ENCODE data around the gene CALR. TPM values are rescaled to one million over a fixed set of nuclear protein-coding genes. Genes with fewer than 3 reads are reported as not detected.

Gene CALR
- total RNA-seq, 2 experiments from 2014 or later = 535 to 563 TPM

DNA sequence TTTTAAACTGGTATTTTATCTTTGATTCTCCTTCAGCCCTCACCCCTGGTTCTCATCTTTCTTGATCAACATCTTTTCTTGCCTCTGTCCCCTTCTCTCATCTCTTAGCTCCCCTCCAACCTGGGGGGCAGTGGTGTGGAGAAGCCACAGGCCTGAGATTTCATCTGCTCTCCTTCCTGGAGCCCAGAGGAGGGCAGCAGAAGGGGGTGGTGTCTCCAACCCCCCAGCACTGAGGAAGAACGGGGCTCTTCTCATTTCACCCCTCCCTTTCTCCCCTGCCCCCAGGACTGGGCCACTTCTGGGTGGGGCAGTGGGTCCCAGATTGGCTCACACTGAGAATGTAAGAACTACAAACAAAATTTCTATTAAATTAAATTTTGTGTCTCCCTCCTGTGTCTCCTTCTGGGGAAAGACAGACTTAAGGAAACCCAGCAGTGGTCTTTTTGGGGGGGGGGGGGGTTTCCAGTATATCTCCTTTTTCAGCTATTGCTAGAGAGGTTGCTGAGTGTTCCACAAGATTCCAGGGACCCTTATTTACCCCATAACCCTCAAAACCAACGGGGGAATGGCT, 5.8 kb downstream of the CALR start:
- peak overlapping the region; percentile 96 for H3K27ac Mint-ChIP-seq
- ChIA-PET CTCF (interaction anchor here (1.3 kb wide), 1 partner anchor 21 kb away, joined by 5 read pairs; no protein-coding TSS in a partner anchor), POLR2A (interaction anchor here (0.8 to 1.6 kb wide), 7 partner anchors 10 to 58 kb away, joined by 3 to 7 read pairs (median 4); partner anchors contain the start of gene FARSA)
- no peak overlapping the region for H3K4me3 Mint-ChIP-seq
- intact Hi-C loops (cut with micrococcal nuclease) = no loop called here
- no peaks in the 10 kb centered on the region for H3K27me3 Mint-ChIP-seq
- H3K9me3 Mint-ChIP-seq = no peaks in the 10 kb centered on the region
- TF ChIP-seq CTCF (IDR thresholded peaks at IDR 0.05) = no peak
- peaks cover 57% of the 10 kb centered on the region for H3K4me1 Mint-ChIP-seq (ENCODE audit: low read depth)
- no peak for DNase-seq
- ATAC-seq = no peak
- H3K36me3 Mint-ChIP-seq (ENCODE audit: low read depth) = peaks cover 84% of the 10 kb centered on the region

DNA sequence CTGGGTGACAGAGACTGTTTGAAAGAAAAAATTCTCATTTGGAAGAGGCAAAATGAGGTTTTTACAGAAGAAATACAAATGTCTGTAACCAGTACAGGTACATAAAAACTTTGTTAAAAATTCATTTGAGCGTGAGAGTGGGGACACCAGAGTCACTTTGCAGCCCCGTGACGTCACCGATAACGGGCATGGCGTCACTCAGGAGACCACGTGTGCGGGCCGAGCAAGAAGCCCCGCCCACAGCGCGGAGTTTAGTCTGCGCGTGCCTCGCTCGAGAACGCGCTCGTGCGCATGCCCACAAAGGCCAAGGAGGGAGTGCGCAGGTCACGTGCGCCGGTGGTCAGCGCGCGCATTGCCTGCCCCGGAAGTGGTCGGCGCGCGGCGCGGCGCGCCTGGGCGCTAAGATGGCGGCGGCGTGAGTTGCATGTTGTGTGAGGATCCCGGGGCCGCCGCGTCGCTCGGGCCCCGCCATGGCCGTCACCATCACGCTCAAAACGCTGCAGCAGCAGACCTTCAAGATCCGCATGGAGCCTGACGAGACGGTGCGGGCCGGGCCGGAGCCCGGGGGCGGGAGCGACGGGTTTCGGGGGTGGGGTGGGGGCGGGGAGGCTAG, 7.2 kb downstream of the CALR start, which contains the start of gene RAD23A:
Gene RAD23A, plus strand, starts transcription at position 384 of the 613 bp plus-strand sequence. Its CDS starts 87 bp downstream, at position 471.
- Mint-ChIP-seq H3K9me3 (no peaks in the 10 kb centered on the region), H3K27ac (peak within 1 kb of the TSS; percentile 96), H3K4me1 (ENCODE audit: low read depth) (peaks cover 44% of the 10 kb centered on the region), H3K4me3 (peak within 1 kb of the TSS; percentile 85), H3K27me3 (no peaks in the 10 kb centered on the region), H3K36me3 (ENCODE audit: low read depth) (peaks cover 81% of the 10 kb centered on the region)
- ATAC-seq = peak; percentile 87
- intact Hi-C loops (cut with micrococcal nuclease) = no loop called here
- ChIA-PET POLR2A (interaction anchor here (1.2 to 4.0 kb wide), 3 partner anchors 8 to 12 kb away, joined by 4 to 30 read pairs (median 17); partner anchors contain the start of genes FARSA and GADD45GIP1), CTCF (interaction anchor here (1.3 kb wide), 1 partner anchor 20 kb away, joined by 8 read pairs; no protein-coding TSS in a partner anchor)
- peak; percentile 99 for DNase-seq
- TF ChIP-seq CTCF (IDR thresholded peaks at IDR 0.05) = no peak

- peak overlapping the region; percentile 85 for H3K4me3 Mint-ChIP-seq
- CTCF ChIA-PET = interaction anchor here (0.7 to 1.3 kb wide), 2 partner anchors 19 to 61 kb away, joined by 3 to 8 read pairs; no protein-coding TSS in a partner anchor
- no peak for TF ChIP-seq CTCF (IDR thresholded peaks at IDR 0.05)
- peak overlapping the region; percentile 87 for H3K27ac Mint-ChIP-seq
- H3K9me3 Mint-ChIP-seq = no peaks in the 10 kb centered on the region
- ATAC-seq (peak; percentile 55), DNase-seq (peak; percentile 65)
- no peaks in the 10 kb centered on the region for H3K27me3 Mint-ChIP-seq
- POLR2A ChIA-PET = interaction anchor here (0.6 to 4.0 kb wide), 4 partner anchors 8 to 306 kb away, joined by 3 to 30 read pairs (median 10); partner anchors contain the start of genes FARSA and GADD45GIP1
- intact Hi-C loops (cut with micrococcal nuclease) = no loop called here
- peaks cover 81% of the 10 kb centered on the region for H3K36me3 Mint-ChIP-seq (ENCODE audit: low read depth)
- peaks cover 39% of the 10 kb centered on the region for H3K4me1 Mint-ChIP-seq (ENCODE audit: low read depth)
Measured at GRCh38 chr19:12946092-12946721, 7.8 kb downstream of the CALR start.

GRCh38 chr19:12946731-12947496, 8.5 kb downstream of the CALR start:
- Mint-ChIP-seq H3K27ac (peak overlapping the region; percentile 87), H3K4me1 (ENCODE audit: low read depth) (peaks cover 39% of the 10 kb centered on the region), H3K27me3 (no peaks in the 10 kb centered on the region), H3K4me3 (peak overlapping the region; percentile 85), H3K9me3 (no peaks in the 10 kb centered on the region), H3K36me3 (ENCODE audit: low read depth) (peaks cover 82% of the 10 kb centered on the region)
- DNase-seq (no peak), ATAC-seq (no peak)
- no peak for TF ChIP-seq CTCF (IDR thresholded peaks at IDR 0.05)
- ChIA-PET POLR2A (interaction anchor here (0.6 to 4.0 kb wide), 6 partner anchors 9 to 307 kb away, joined by 3 to 30 read pairs (median 4); partner anchors contain the start of genes FARSA and GADD45GIP1), CTCF (interaction anchor here (0.7 to 1.3 kb wide), 2 partner anchors 18 to 62 kb away, joined by 3 to 8 read pairs (median 6); no protein-coding TSS in a partner anchor)
- intact Hi-C loops (cut with micrococcal nuclease) = no loop called here

All from activated CD8-positive, alpha-beta T cell treated with anti-CD3 and anti-CD28 coated beads for 36 hours (primary cell).